Upper lobe of right lung (tissue), 1 donor: ENCODE measurements around the gene SLX9. TPM values are rescaled to one million over a fixed set of nuclear protein-coding genes. Genes with fewer than 3 reads are reported as not detected.

ENCODE experiments used
- ATAC-seq: fragments of 200-7000 bp; cut with Tn5 transposase; one replicate; pipeline ENCODE4 v1.9.1; 2020; ENCODE audit warnings: mild to moderate bottlenecking, moderate library complexity
- DNase-seq: peaks from one replicate; pipeline ENCODE4 v3.0.0-alpha.2; 2020
- H3K27ac ChIP-seq: fragments of 200-600 bp; one replicate; pipeline ENCODE4 v1.8.0; 2022
- H3K27me3 ChIP-seq: fragments of 200-600 bp; one replicate; pipeline ENCODE4 v1.8.0; 2022; ENCODE audit warnings: mild to moderate bottlenecking
- H3K36me3 ChIP-seq: fragments of 200-600 bp; one replicate; pipeline ENCODE4 v1.8.0; 2022
- H3K4me1 ChIP-seq: fragments of 200-600 bp; one replicate; pipeline ENCODE4 v1.8.0; 2022
- H3K4me3 ChIP-seq: fragments of 200-600 bp; one replicate; pipeline ENCODE4 v1.8.0; 2022; ENCODE audit warnings: mild to moderate bottlenecking
- H3K9me3 ChIP-seq: fragments of 200-600 bp; one replicate; pipeline ENCODE4 v1.8.0; 2022
- intact Hi-C: fragments of 100-400 bp; cut with DNase I; formaldehyde crosslinking; loops from one replicate; pipeline ENCODE4 v1.11.0; 2022
- total RNA-seq: library from RNA; stranded (reverse); fragmentation: NEBNext Ultra II Directional; extraction: Animal tissue kit (Norgen Biotek cat#: 25700); gene quantifications from one replicate; pipeline ENCODE4 v1.2.1, GENCODE V29; 2021
- TF ChIP-seq, protein P1 (sequence below): fragments of 200-600 bp; IDR thresholded peaks from one replicate; pipeline ENCODE4 v1.8.0; 2022; ENCODE audit warnings: antibody characterized with exemption
- donor health status: DM: no; HTN: yes; CAD: no; lungs with severe emphysema.

SLX9 gene
- total RNA-seq, 1 donor from 2014 or later: 22.8 TPM

DNA sequence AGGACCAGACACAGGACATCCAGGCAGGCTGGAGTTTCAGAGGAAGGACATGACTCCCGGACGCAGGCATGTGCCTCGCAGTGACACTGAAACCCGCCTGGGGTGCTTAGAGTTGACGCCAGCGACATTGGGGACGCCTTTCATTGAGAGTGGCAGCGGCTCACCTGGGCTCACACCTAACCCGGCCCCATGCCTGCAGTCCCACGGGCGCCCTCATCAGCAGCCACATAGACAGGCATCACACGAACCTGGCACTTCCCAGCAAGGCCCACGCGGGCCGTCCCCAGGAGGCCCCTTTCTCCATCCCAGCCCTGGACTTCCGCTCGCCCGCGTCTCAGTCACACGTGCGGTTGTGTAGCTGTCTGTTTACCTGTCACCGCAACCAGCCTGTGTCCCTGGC lies 36.1 kb upstream of the SLX9 start:
- intact Hi-C loops: no loop called here
- Histone ChIP-seq H3K27ac (peak overlapping the region; percentile 6), H3K27me3 (no peaks in the 10 kb centered on the region), H3K36me3 (peaks cover 17% of the 10 kb centered on the region), H3K4me1 (peaks cover 18% of the 10 kb centered on the region), H3K4me3 (no peak overlapping the region), H3K9me3 (no peaks in the 10 kb centered on the region)
- DNase-seq (no peak), ATAC-seq (no peak)
- TF ChIP-seq, protein P1, sequence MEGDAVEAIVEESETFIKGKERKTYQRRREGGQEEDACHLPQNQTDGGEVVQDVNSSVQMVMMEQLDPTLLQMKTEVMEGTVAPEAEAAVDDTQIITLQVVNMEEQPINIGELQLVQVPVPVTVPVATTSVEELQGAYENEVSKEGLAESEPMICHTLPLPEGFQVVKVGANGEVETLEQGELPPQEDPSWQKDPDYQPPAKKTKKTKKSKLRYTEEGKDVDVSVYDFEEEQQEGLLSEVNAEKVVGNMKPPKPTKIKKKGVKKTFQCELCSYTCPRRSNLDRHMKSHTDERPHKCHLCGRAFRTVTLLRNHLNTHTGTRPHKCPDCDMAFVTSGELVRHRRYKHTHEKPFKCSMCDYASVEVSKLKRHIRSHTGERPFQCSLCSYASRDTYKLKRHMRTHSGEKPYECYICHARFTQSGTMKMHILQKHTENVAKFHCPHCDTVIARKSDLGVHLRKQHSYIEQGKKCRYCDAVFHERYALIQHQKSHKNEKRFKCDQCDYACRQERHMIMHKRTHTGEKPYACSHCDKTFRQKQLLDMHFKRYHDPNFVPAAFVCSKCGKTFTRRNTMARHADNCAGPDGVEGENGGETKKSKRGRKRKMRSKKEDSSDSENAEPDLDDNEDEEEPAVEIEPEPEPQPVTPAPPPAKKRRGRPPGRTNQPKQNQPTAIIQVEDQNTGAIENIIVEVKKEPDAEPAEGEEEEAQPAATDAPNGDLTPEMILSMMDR: no peak

DNA sequence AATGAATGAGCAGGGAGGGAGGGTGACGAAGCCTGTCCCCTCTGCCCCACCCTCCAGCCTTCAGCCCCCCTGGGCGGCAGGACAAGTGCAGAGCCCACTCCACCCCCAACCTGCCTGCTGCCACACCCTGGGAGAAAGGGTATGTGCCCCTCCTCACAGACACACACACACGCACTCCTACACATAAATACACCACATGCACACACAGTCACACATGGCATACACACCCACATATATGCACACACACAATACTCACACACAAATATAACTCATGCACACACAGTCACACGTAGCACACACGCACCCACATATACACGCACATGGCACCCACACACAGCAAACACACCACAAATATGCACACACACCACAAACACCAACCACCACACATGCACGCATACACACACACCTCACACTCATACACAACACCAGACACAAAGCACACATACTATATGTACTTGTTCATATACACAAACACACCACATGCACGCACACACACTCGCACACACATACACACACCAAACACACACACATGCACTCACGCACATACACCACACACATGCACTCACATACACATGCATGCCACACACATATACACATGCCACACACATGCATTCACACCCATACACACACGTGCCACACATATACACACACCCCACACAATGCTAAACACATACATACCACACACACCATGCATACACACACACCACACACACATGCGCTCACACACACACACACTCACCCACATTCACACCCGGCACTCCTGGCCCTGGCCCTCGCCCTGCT lies 35.5 kb upstream of the SLX9 start:
- H3K4me1 ChIP-seq: peaks cover 24% of the 10 kb centered on the region
- peaks cover 17% of the 10 kb centered on the region for H3K36me3 ChIP-seq
- no peaks in the 10 kb centered on the region for H3K27me3 ChIP-seq
- no peak overlapping the region for H3K4me3 ChIP-seq
- H3K9me3 ChIP-seq: no peaks in the 10 kb centered on the region
- TF ChIP-seq, protein P1: no peak
- no peak for DNase-seq
- H3K27ac ChIP-seq: no peak overlapping the region
- no peak for ATAC-seq
- intact Hi-C loops: no loop called here

DNA sequence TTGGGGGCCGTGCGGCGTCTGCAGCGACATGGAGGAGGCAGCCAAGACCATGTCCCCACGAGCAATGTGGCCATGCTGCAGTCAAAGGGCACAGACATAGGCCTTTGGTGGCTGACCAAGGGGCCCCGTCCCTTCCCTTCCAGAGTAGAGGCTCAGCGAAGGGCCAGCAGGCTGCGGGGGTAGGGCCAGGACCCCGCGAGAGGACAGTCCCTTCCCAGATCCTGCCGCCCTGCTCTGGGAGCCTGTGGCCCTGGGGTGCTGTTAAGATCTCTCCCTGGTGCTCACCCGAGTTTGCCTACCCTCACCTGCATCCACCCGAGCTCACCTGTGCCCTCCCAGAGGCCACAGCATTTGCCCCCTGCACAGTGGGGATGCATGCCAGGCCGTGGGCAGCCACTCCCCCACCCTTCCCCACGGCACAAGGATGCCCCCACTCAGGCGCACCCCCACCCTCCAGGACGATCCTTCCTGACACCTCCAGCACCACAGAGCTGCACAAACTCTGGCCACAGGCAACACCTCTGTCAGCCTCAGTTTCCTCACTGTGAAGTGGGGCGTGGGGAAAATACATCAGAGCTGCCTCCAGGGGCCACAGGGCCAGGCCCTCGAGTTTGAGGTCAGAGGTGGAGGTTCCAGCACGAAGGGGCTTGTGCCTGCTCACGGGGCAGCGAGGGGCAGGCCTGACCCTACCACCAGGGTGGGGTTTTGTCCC lies 34.7 kb upstream of the SLX9 start:
- ATAC-seq: no peak

DNA sequence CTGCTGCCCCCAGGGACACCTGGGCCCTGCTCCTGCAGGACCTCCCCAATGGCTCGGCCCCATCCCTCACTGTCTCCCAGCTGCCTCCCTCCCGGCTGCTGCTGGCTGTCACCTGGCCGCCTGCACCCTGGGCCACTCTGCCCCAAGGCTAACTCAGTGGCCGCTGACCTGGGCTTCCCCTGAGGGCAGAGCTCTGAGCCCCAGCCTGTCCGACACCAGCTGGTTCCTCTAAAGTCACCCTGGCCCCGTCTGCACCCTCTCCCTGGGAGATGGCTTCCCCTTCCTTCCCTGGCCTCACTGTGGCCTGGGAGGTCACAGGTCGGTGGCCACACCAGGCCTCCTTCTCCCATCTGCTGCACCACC lies 34.1 kb upstream of the SLX9 start:
- Histone ChIP-seq H3K9me3 (no peaks in the 10 kb centered on the region), H3K4me1 (peaks cover 29% of the 10 kb centered on the region), H3K27ac (peak overlapping the region; percentile 11), H3K27me3 (no peaks in the 10 kb centered on the region), H3K36me3 (peaks cover 16% of the 10 kb centered on the region), H3K4me3 (no peak overlapping the region)
- TF ChIP-seq, protein P1: no peak
- ATAC-seq (peak; percentile 46), DNase-seq (no peak)
- intact Hi-C loops: no loop called here

More for the DNA sequence above, 34.7 kb upstream of the SLX9 start:
- intact Hi-C loops: no loop called here
- DNase-seq: no peak
- no peaks in the 10 kb centered on the region for H3K9me3 ChIP-seq
- H3K36me3 ChIP-seq: peaks cover 17% of the 10 kb centered on the region
- H3K4me1 ChIP-seq: peaks cover 25% of the 10 kb centered on the region
- H3K27me3 ChIP-seq: no peaks in the 10 kb centered on the region
- TF ChIP-seq, protein P1: no peak
- H3K27ac ChIP-seq: peak overlapping the region; percentile 11
- H3K4me3 ChIP-seq: no peak overlapping the region

DNA sequence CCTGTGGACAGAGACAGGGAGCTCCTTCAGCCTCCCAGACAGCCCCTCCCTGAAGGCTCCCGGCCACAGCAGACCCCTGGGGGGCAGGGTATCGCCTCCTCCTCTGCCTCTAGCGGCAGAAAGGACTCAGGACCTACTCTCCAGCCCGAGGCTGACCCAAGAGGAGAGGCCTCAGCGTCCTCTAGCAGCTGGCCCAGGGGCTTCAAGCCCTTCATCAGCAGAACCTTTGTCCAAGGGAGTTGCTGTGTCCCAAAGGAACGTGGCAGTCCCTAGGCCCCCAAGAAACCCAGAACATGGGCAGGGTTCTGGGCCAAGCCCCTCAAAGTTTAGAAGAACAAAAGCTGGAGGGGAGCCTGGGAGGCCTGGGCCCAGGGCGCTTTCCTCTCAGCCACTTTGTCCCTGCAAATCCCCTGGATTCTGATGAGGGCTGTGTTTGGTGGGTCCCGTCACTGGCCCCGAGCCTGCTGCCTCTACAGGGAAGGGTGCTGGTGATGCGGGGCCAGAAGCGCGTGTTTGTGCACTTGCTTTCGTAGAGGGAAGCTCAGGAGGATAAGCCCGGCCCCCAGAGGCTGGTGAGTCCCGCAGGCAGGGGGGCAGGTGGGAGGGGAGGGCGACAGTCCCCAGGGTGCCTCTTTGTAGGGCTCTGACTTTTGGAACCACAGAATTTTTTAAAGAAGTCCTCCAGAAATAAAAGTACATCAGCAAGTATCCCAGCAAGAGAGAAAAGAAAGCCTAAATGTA lies 32.4 kb upstream of the SLX9 start:
- peak overlapping the region; percentile 9 for H3K4me3 ChIP-seq
- TF ChIP-seq, protein P1: no peak
- intact Hi-C loops: no loop called here
- no peaks in the 10 kb centered on the region for H3K9me3 ChIP-seq
- no peaks in the 10 kb centered on the region for H3K27me3 ChIP-seq
- DNase-seq (no peak), ATAC-seq (no peak)
- no peaks in the 10 kb centered on the region for H3K36me3 ChIP-seq
- H3K4me1 ChIP-seq: peaks cover 39% of the 10 kb centered on the region
- H3K27ac ChIP-seq: no peak overlapping the region
